Neural cell (in vitro differentiated cells): Measurements from ENCODE around the gene SLC10A7. TPM values are rescaled to one million over a fixed set of nuclear protein-coding genes. Genes with fewer than 3 reads are reported as not detected.

Experiments used
- H2AFZ ChIP-seq: fragments of 200-600, 300-800 bp; sonication (generic), shearing (Covaris generic); 2 replicates; pipeline ENCODE4 v1.6.0; 2014; ENCODE audit warnings: low read depth, mild to moderate bottlenecking, antibody characterized with exemption, low read length, moderate library complexity
- H3F3A ChIP-seq: fragments of 200-600 bp; shearing (Covaris generic); 2 replicates; pipeline ENCODE4 v1.6.1; 2016; ENCODE audit warnings: mild to moderate bottlenecking, moderate library complexity, mixed read lengths, antibody characterized with exemption, low read length; ENCODE audit not compliant: insufficient read depth, poor library complexity, severe bottlenecking
- H3K27ac ChIP-seq: fragments of 200-600, 300-800 bp; sonication (generic), shearing (Covaris generic); 2 replicates; pipeline ENCODE4 v1.5.1; 2014; ENCODE audit warnings: mild to moderate bottlenecking, low read length, moderate library complexity
- H3K27me3 ChIP-seq: fragments of 300-800, 200-600 bp; sonication (generic), shearing (Covaris generic); 2 replicates; pipeline ENCODE4 v1.6.0; 2014; ENCODE audit warnings: mild to moderate bottlenecking, low read depth, low read length, moderate library complexity; ENCODE audit not compliant: insufficient read depth
- H3K36me3 ChIP-seq: fragments of 300-800, 200-600 bp; sonication (generic), shearing (Covaris generic); 2 replicates; pipeline ENCODE4 v1.5.1; 2014; ENCODE audit warnings: mild to moderate bottlenecking, antibody characterized with exemption, low read length, moderate library complexity; ENCODE audit not compliant: insufficient read depth
- H3K4me2 ChIP-seq: fragments of 300-800, 200-600 bp; sonication (generic), shearing (Covaris generic); 2 replicates; pipeline ENCODE4 v1.6.0; 2014; ENCODE audit warnings: mild to moderate bottlenecking, low read length
- H3K4me3 ChIP-seq: fragments of 300-800, 200-600 bp; sonication (generic), shearing (Covaris generic); 2 replicates; pipeline ENCODE4 v1.5.1; 2014; ENCODE audit warnings: mild to moderate bottlenecking, low read length, moderate library complexity
- H3K79me2 ChIP-seq: fragments of 200-600 bp; shearing (Covaris generic); replicated peaks from 2 replicates; pipeline ENCODE4 v1.6.0; 2014; ENCODE audit warnings: mild to moderate bottlenecking, low read length, moderate library complexity; ENCODE audit not compliant: insufficient read depth
- H3K9ac ChIP-seq: fragments of 300-800, 200-600 bp; sonication (generic), shearing (Covaris generic); 2 replicates; pipeline ENCODE4 v1.6.1; 2016; ENCODE audit warnings: mild to moderate bottlenecking, low read length, mixed read lengths
- H3K9me2 ChIP-seq: fragments of 200-600 bp; shearing (Covaris generic); 2 replicates; pipeline ENCODE4 v1.6.1; 2016; ENCODE audit warnings: mild to moderate bottlenecking, low read length, mixed read lengths; ENCODE audit not compliant: insufficient read depth
- H3K9me3 ChIP-seq: fragments of 200-600, 300-800 bp; sonication (generic), shearing (Covaris generic); 2 replicates; pipeline ENCODE4 v1.6.1; 2016; ENCODE audit warnings: mild to moderate bottlenecking, mixed run types, low read length, moderate library complexity, mixed read lengths
- H4K20me1 ChIP-seq: fragments of 200-600 bp; shearing (Covaris generic); 2 replicates; pipeline ENCODE4 v1.6.1; 2016; ENCODE audit warnings: mild to moderate bottlenecking, mixed run types; ENCODE audit not compliant: insufficient read depth
- CTCF ChIP-seq: fragments of 450-650 bp; IDR thresholded peaks from 2 replicates; pipeline ENCODE4 v1.5.1; 2014; ENCODE audit warnings: antibody characterized with exemption, mild to moderate bottlenecking, moderate library complexity; ENCODE audit not compliant: poor library complexity, severe bottlenecking
- EP300 ChIP-seq: fragments of 450-650 bp; conservative IDR thresholded peaks from 2 replicates; pipeline ENCODE4 v1.6.1; 2014; ENCODE audit warnings: antibody characterized with exemption, mild to moderate bottlenecking, moderate library complexity; ENCODE audit not compliant: poor library complexity, severe bottlenecking
- EZH2 ChIP-seq: fragments of 200-600, 300-800 bp; shearing (Covaris generic), sonication (generic); IDR thresholded peaks from 2 replicates; pipeline ENCODE4 v1.6.1; 2014; ENCODE audit warnings: antibody characterized with exemption, low read length, borderline replicate concordance, mild to moderate bottlenecking; ENCODE audit not compliant: insufficient read depth, poor library complexity, severe bottlenecking
- MXI1 ChIP-seq: fragments of 450-650 bp; conservative IDR thresholded peaks from 2 replicates; pipeline ENCODE4 v1.6.1; 2014; ENCODE audit warnings: antibody characterized with exemption, mild to moderate bottlenecking; ENCODE audit not compliant: poor library complexity, severe bottlenecking
- POLR2AphosphoS5 ChIP-seq: IDR thresholded peaks from 2 replicates; pipeline ENCODE4 v1.6.1; 2012
- RAD21 ChIP-seq: fragments of 450-650 bp; conservative IDR thresholded peaks from 2 replicates; pipeline ENCODE4 v1.6.1; 2014; ENCODE audit warnings: antibody characterized with exemption, mild to moderate bottlenecking, moderate library complexity
- REST ChIP-seq: IDR thresholded peaks from 2 replicates; pipeline ENCODE4 v1.6.1; 2012; ENCODE audit warnings: borderline replicate concordance
- SMC3 ChIP-seq: fragments of 450-650 bp; conservative IDR thresholded peaks from 2 replicates; pipeline ENCODE4 v1.6.1; 2014; ENCODE audit warnings: antibody characterized with exemption, mild to moderate bottlenecking, moderate library complexity; ENCODE audit not compliant: poor library complexity
- TAF1 ChIP-seq: IDR thresholded peaks from 2 replicates; pipeline ENCODE4 v1.6.1; 2012; ENCODE audit warnings: low read depth
- polyA plus RNA-seq: library from polyadenylated mRNA; depleted of rRNA; stranded (reverse); fragments of >200 nt; gene quantifications from 2 replicates; pipeline ENCODE4 v1.2.3, GENCODE V29; 2014

The SLC10A7 gene
- polyA plus RNA-seq, 1 donor from 2014 or later = 5.5 TPM

GRCh38 chr4:146462251-146462650 is 59.5 kb downstream of the SLC10A7 start:
- Histone ChIP-seq H2AFZ (no peak overlapping the region), H3K36me3 (no peaks in the 10 kb centered on the region), H3K9me3 (no peaks in the 10 kb centered on the region), H3K4me2 (no peak overlapping the region), H3K27me3 (no peaks in the 10 kb centered on the region), H3K9ac (no peak overlapping the region), H3F3A (no peaks in the 10 kb centered on the region), H3K4me3 (no peak overlapping the region), H4K20me1 (no peaks in the 10 kb centered on the region), H3K9me2 (no peaks in the 10 kb centered on the region), H3K27ac (no peak overlapping the region), H3K79me2 (no peaks in the 10 kb centered on the region)
- TF ChIP-seq SMC3 = no peak
- no peak for TF ChIP-seq MXI1

GRCh38 chr4:146458594-146458993 is 63.1 kb downstream of the SLC10A7 start:
- TF ChIP-seq REST (no peak), CTCF (no peak)
- no peak overlapping the region for H2AFZ ChIP-seq
- H3K9me3 ChIP-seq = no peaks in the 10 kb centered on the region
- H3K4me2 ChIP-seq = no peak overlapping the region
- H3K79me2 ChIP-seq = peaks cover 2% of the 10 kb centered on the region
- no peaks in the 10 kb centered on the region for H3K36me3 ChIP-seq
- H3K9ac ChIP-seq = no peak overlapping the region
- H3K27ac ChIP-seq = no peak overlapping the region
- H3K9me2 ChIP-seq = no peaks in the 10 kb centered on the region
- H3F3A ChIP-seq = no peaks in the 10 kb centered on the region
- no peaks in the 10 kb centered on the region for H4K20me1 ChIP-seq
- H3K4me3 ChIP-seq = no peak overlapping the region
- H3K27me3 ChIP-seq = no peaks in the 10 kb centered on the region

- H3K9ac ChIP-seq = no peak overlapping the region
These were observed 65.1 kb downstream of the SLC10A7 start for GRCh38 chr4:146456681-146457080.

More at GRCh38 chr4:146456681-146457080, 65.1 kb downstream of the SLC10A7 start:
- no peaks in the 10 kb centered on the region for H3K36me3 ChIP-seq
- H2AFZ ChIP-seq = no peak overlapping the region
- no peaks in the 10 kb centered on the region for H3K9me2 ChIP-seq
- H3K79me2 ChIP-seq = peaks cover 2% of the 10 kb centered on the region
- H4K20me1 ChIP-seq = no peaks in the 10 kb centered on the region
- no peak overlapping the region for H3K4me3 ChIP-seq
- no peak overlapping the region for H3K27ac ChIP-seq
- H3K9me3 ChIP-seq = no peaks in the 10 kb centered on the region
- TF ChIP-seq EZH2 (no peak), CTCF (no peak), TAF1 (no peak), EP300 (no peak), REST (no peak), RAD21 (no peak), SMC3 (no peak), POLR2AphosphoS5 (no peak), MXI1 (no peak)
- no peaks in the 10 kb centered on the region for H3F3A ChIP-seq
- no peaks in the 10 kb centered on the region for H3K27me3 ChIP-seq
- no peak overlapping the region for H3K4me2 ChIP-seq
